ENCODE data around the gene PHF11. TPM values are rescaled to one million over a fixed set of nuclear protein-coding genes. Genes with fewer than 3 reads are reported as not detected.

Gene PHF11
- polyA plus RNA-seq, 1 of the 3 experiments (the other 2 are of a cell fraction): 3.0 TPM

- H2AFZ ChIP-seq (ENCODE audit: low read depth): no peak overlapping the region
- H3K27me3 ChIP-seq (ENCODE audit: insufficient read depth): no peaks in the 10 kb centered on the region
- peaks cover 4% of the 10 kb centered on the region for H3F3A ChIP-seq (replicated peaks; ENCODE audit: insufficient read depth)
- H3K4me3 ChIP-seq (ENCODE audit: low read depth in 2 of 2, low read length in 1 of 2): no peak overlapping the region
- DNase-seq: no peak
- CTCF ChIA-PET: no interaction called here
- H3K9ac ChIP-seq: no peak overlapping the region
- H3K4me2 ChIP-seq: no peak overlapping the region
- H3K9me3 ChIP-seq: no peaks in the 10 kb centered on the region
- no peak for TF ChIP-seq GABPA (IDR thresholded peaks at IDR 0.05; ENCODE audit: low read depth)
- H3K4me1 ChIP-seq (ENCODE audit: control insufficient read depth in 1 of 2, insufficient read depth in 2 of 2, low read depth in 1 of 2, low read length in 1 of 2): no peaks in the 10 kb centered on the region; a peak in 1 of 4 replicates
- POLR2A ChIA-PET: no interaction called here
- H3K36me3 ChIP-seq (replicated peaks in 1 of 2; ENCODE audit: control insufficient read depth in 1 of 2, insufficient read depth in 2 of 2, low read length in 1 of 2): peaks cover 0 to 10% of the 10 kb centered on the region in 2 experiments
- no peak overlapping the region for H3K27ac ChIP-seq (ENCODE audit: low read depth in 2 of 2, low read length in 1 of 2)
- H3K79me2 ChIP-seq (ENCODE audit: insufficient read depth): peaks cover 24% of the 10 kb centered on the region
- H4K20me1 ChIP-seq (ENCODE audit: insufficient read depth): no peaks in the 10 kb centered on the region
- WGBS (ENCODE audit: low lambda C conversion rate): 95% methylated on average over 8 of the region's 8 CpGs
- H3K9me2 ChIP-seq: no peaks in the 10 kb centered on the region
Observed at GRCh38 chr13:49452725-49453457, 42.9 kb upstream of the PHF11 start.

GRCh38 chr13:49453465-49453864 is 42.3 kb upstream of the PHF11 start:
- H3F3A ChIP-seq (replicated peaks; ENCODE audit: insufficient read depth): peaks cover 4% of the 10 kb centered on the region
- H3K36me3 ChIP-seq (replicated peaks in 1 of 2; ENCODE audit: control insufficient read depth in 1 of 2, insufficient read depth in 2 of 2, low read length in 1 of 2): peaks cover 0 to 10% of the 10 kb centered on the region in 2 experiments
- no peaks in the 10 kb centered on the region; a peak in 1 of 4 replicates for H3K4me1 ChIP-seq (ENCODE audit: control insufficient read depth in 1 of 2, insufficient read depth in 2 of 2, low read depth in 1 of 2, low read length in 1 of 2)
- H3K9ac ChIP-seq: no peak overlapping the region
- no peaks in the 10 kb centered on the region for H3K9me2 ChIP-seq
- no peak overlapping the region for H2AFZ ChIP-seq (ENCODE audit: low read depth)
- H3K27ac ChIP-seq (ENCODE audit: low read depth in 2 of 2, low read length in 1 of 2): no peak overlapping the region
- DNase-seq: no peak
- POLR2A ChIA-PET: no interaction called here
- CTCF ChIA-PET: interaction anchor here (0.9 kb wide), 1 partner anchor 154 kb away, joined by 3 read pairs; no protein-coding TSS in a partner anchor
- WGBS (ENCODE audit: low lambda C conversion rate): 97% methylated on average over 7 of the region's 7 CpGs
- no peak for TF ChIP-seq TCF12 (IDR thresholded peaks at IDR 0.05)
- no peak for TF ChIP-seq RFX5 (IDR thresholded peaks at IDR 0.05; ENCODE audit: low read length)
- no peak for TF ChIP-seq USF1 (IDR thresholded peaks at IDR 0.05; ENCODE audit: borderline replicate concordance, low read depth)
- TF ChIP-seq NRF1 (IDR thresholded peaks at IDR 0.05; ENCODE audit: low read depth, low read length): no peak
- no peak overlapping the region for H3K4me3 ChIP-seq (ENCODE audit: low read depth in 2 of 2, low read length in 1 of 2)
- H3K27me3 ChIP-seq (ENCODE audit: insufficient read depth): no peaks in the 10 kb centered on the region
- H3K79me2 ChIP-seq (ENCODE audit: insufficient read depth): peaks cover 18% of the 10 kb centered on the region
- H3K4me2 ChIP-seq: no peak overlapping the region
- no peaks in the 10 kb centered on the region for H4K20me1 ChIP-seq (ENCODE audit: insufficient read depth)
- H3K9me3 ChIP-seq: no peaks in the 10 kb centered on the region

GRCh38 chr13:49454388-49455006 is 41.3 kb upstream of the PHF11 start:
- H3K9ac ChIP-seq: no peak overlapping the region
- TF ChIP-seq FOSL2 (IDR thresholded peaks at IDR 0.05; ENCODE audit: borderline replicate concordance, low read depth): no peak
- TF ChIP-seq USF2 (IDR thresholded peaks at IDR 0.05; ENCODE audit: borderline replicate concordance, low read depth, low read length): no peak
- TF ChIP-seq EZH2phosphoT487 (IDR thresholded peaks at IDR 0.05; ENCODE audit: borderline replicate concordance, low read depth): no peak
- TF ChIP-seq POLR2AphosphoS5 (IDR thresholded peaks at IDR 0.05; ENCODE audit: low read depth, low read length): no peak
- TF ChIP-seq MEF2A (IDR thresholded peaks at IDR 0.05; ENCODE audit: borderline replicate concordance, low read depth): no peak
- no peak for TF ChIP-seq FOXJ3 (CRISPR knock-in tag; IDR thresholded peaks at IDR 0.05)
- TF ChIP-seq SIN3A (IDR thresholded peaks at IDR 0.05; ENCODE audit: borderline replicate concordance, low read depth, low read length): no peak
- TF ChIP-seq FOXM1 (IDR thresholded peaks at IDR 0.05; ENCODE audit: low read depth): no peak

More at GRCh38 chr13:49454388-49455006, 41.3 kb upstream of the PHF11 start:
- Histone ChIP-seq H4K20me1 (ENCODE audit: insufficient read depth) (no peaks in the 10 kb centered on the region), H3K79me2 (ENCODE audit: insufficient read depth) (peaks cover 8% of the 10 kb centered on the region; the same call in 1 of the 2 replicates), H3K9me2 (no peaks in the 10 kb centered on the region), H3K4me3 (ENCODE audit: low read depth in 2 of 2, low read length in 1 of 2) (no peak overlapping the region), H3K4me2 (no peak overlapping the region), H3K4me1 (ENCODE audit: control insufficient read depth in 1 of 2, insufficient read depth in 2 of 2, low read depth in 1 of 2, low read length in 1 of 2) (no peaks in the 10 kb centered on the region; a peak in 1 of 4 replicates), H3K27me3 (ENCODE audit: insufficient read depth) (no peaks in the 10 kb centered on the region), H3K36me3 (replicated peaks in 1 of 2; ENCODE audit: control insufficient read depth in 1 of 2, insufficient read depth in 2 of 2, low read length in 1 of 2) (peaks cover 0 to 10% of the 10 kb centered on the region in 2 experiments), H3F3A (replicated peaks; ENCODE audit: insufficient read depth) (peaks cover 4% of the 10 kb centered on the region), H3K9me3 (no peaks in the 10 kb centered on the region), H2AFZ (ENCODE audit: low read depth) (no peak overlapping the region), H3K27ac (ENCODE audit: low read depth in 2 of 2, low read length in 1 of 2) (no peak overlapping the region)
- ChIA-PET CTCF (interaction anchor here (0.5 to 0.7 kb wide), 2 partner anchors 23 to 84 kb away, joined by 3 read pairs; no protein-coding TSS in a partner anchor), POLR2A (no interaction called here)
- 73% methylated on average over 4 of the region's 4 CpGs for WGBS (ENCODE audit: low lambda C conversion rate)
- no peak for DNase-seq
